ENCODE measurements around the gene MDP1. TPM values are rescaled to one million over a fixed set of nuclear protein-coding genes. Genes with fewer than 3 reads are reported as not detected.
A peak's percentile ranks its signal among the peaks of the same experiment; 100 is the strongest.
"Not testable (repeated sequence)": the region's sequence is repeated elsewhere in the genome, so short reads cannot be mapped to it uniquely, and the experiment has no call there.

MDP1 gene
- total RNA-seq, 2 donors from 2014 or later, result 11.8 to 13.8 TPM

GRCh38 chr14:24234095-24235005, 18.5 kb upstream of the MDP1 start:
- intact Hi-C loops (cut with DNase I, micrococcal nuclease), result no loop called here
- DNase-seq, result no peak

GRCh38 chr14:24233538-24233866, 17.6 kb upstream of the MDP1 start:
- peak in 1 of 2 donors; percentile 5 for DNase-seq
- ATAC-seq, result no peak
- intact Hi-C loops (cut with DNase I, micrococcal nuclease), result no loop called here

More at GRCh38 chr14:24234095-24235005, 18.5 kb upstream of the MDP1 start:
- no peak for ATAC-seq

GRCh38 chr14:24232645-24233537, 17.0 kb upstream of the MDP1 start, which contains the start of gene GMPR2:
Gene GMPR2, plus strand, starts transcription at chr14:24232929. Its CDS starts 325 bp downstream, at chr14:24233254.
- peak; percentile 42 for ATAC-seq
- intact Hi-C loops (cut with DNase I, micrococcal nuclease), result no loop called here
- no peak for DNase-seq

- peak; percentile 86 for ATAC-seq
- peak; percentile 92 to 93 for DNase-seq
- intact Hi-C loops (cut with DNase I, micrococcal nuclease), result no loop called here
These were observed 16.3 kb upstream of the MDP1 start, which contains the start of gene NEDD8 for GRCh38 chr14:24232121-24232644. Gene NEDD8, minus strand, starts transcription at chr14:24232367. Its CDS starts 100 bp downstream, at chr14:24232267.

- no peak for DNase-seq
- intact Hi-C loops (cut with DNase I, micrococcal nuclease), result no loop called here
- ATAC-seq, result peak; percentile 47
These were observed 15.6 kb upstream of the MDP1 start for GRCh38 chr14:24231263-24232120.

- no peak for DNase-seq
- ATAC-seq, result no peak
- intact Hi-C loops (cut with DNase I, micrococcal nuclease), result no loop called here
These were observed 13.0 kb upstream of the MDP1 start for GRCh38 chr14:24228902-24229301.

GRCh38 chr14:24226473-24226872, 10.6 kb upstream of the MDP1 start:
- DNase-seq (no peak), ATAC-seq (no peak)
- intact Hi-C loops (cut with DNase I, micrococcal nuclease), result no loop called here

GRCh38 chr14:24224618-24225071, 8.8 kb upstream of the MDP1 start:
- DNase-seq (no peak), ATAC-seq (no peak)
- intact Hi-C loops (cut with DNase I, micrococcal nuclease), result no loop called here

- intact Hi-C loops (cut with DNase I, micrococcal nuclease); DNase-seq; ATAC-seq: not testable (repeated sequence)
These were observed 7.1 kb upstream of the MDP1 start for GRCh38 chr14:24222987-24223386.

- intact Hi-C loops (cut with DNase I, micrococcal nuclease), result no loop called here
- ATAC-seq, result no peak
- no peak for DNase-seq
These were observed 3.7 kb upstream of the MDP1 start for GRCh38 chr14:24219521-24219920.

- intact Hi-C loops (cut with DNase I, micrococcal nuclease), result no loop called here
- DNase-seq, result no peak
- no peak for ATAC-seq
These were observed 3.2 kb upstream of the MDP1 start for GRCh38 chr14:24219080-24219479.

GRCh38 chr14:24216876-24217275, 1.0 kb upstream of the MDP1 start:
- ATAC-seq; DNase-seq; intact Hi-C loops (cut with DNase I, micrococcal nuclease): not testable (repeated sequence)

- no peak for ATAC-seq
- intact Hi-C loops (cut with DNase I, micrococcal nuclease), result no loop called here
- no peak for DNase-seq
These were observed 456 bp upstream of the MDP1 start for GRCh38 chr14:24216345-24216699.

GRCh38 chr14:24213866-24214662, 1.8 kb downstream of the MDP1 start:
- ATAC-seq (no peak), DNase-seq (no peak)
- intact Hi-C loops (cut with DNase I, micrococcal nuclease), result no loop called here

GRCh38 chr14:24212924-24213865, 2.7 kb downstream of the MDP1 start, which contains the start of gene CHMP4A:
Gene CHMP4A, minus strand, starts transcription at chr14:24213488. Its CDS starts 49 bp downstream, at chr14:24213439.
- intact Hi-C loops (cut with DNase I, micrococcal nuclease), result no loop called here
- peak; percentile 97 to 99 for DNase-seq
- peak; percentile 83 for ATAC-seq

GRCh38 chr14:24211311-24211710, 4.6 kb downstream of the MDP1 start:
- intact Hi-C loops (cut with DNase I, micrococcal nuclease), result no loop called here
- ATAC-seq, result no peak
- no peak for DNase-seq

Measured in left colon (tissue), 2 donors.